ENCODE measurements around the gene BRD3.

GRCh38 chr9:134076644-134077043 is 8.8 kb upstream of the BRD3 start:
- TF ChIP-seq, protein P1, sequence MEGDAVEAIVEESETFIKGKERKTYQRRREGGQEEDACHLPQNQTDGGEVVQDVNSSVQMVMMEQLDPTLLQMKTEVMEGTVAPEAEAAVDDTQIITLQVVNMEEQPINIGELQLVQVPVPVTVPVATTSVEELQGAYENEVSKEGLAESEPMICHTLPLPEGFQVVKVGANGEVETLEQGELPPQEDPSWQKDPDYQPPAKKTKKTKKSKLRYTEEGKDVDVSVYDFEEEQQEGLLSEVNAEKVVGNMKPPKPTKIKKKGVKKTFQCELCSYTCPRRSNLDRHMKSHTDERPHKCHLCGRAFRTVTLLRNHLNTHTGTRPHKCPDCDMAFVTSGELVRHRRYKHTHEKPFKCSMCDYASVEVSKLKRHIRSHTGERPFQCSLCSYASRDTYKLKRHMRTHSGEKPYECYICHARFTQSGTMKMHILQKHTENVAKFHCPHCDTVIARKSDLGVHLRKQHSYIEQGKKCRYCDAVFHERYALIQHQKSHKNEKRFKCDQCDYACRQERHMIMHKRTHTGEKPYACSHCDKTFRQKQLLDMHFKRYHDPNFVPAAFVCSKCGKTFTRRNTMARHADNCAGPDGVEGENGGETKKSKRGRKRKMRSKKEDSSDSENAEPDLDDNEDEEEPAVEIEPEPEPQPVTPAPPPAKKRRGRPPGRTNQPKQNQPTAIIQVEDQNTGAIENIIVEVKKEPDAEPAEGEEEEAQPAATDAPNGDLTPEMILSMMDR (IDR thresholded peaks at IDR 0.05), result no peak
- TF ChIP-seq POLR2A (IDR thresholded peaks at IDR 0.05), result no peak

Data from testis (tissue), 2 donors.